GM21447 (cell line): ENCODE data around the gene RNF141.

Experiments
- ATAC-seq: cut with Tn5 transposase; IDR thresholded peaks from one replicate; pipeline ENCODE4 v1.9.1; 2021; ENCODE audit not compliant: unreplicated experiment

Gene RNF141

DNA sequence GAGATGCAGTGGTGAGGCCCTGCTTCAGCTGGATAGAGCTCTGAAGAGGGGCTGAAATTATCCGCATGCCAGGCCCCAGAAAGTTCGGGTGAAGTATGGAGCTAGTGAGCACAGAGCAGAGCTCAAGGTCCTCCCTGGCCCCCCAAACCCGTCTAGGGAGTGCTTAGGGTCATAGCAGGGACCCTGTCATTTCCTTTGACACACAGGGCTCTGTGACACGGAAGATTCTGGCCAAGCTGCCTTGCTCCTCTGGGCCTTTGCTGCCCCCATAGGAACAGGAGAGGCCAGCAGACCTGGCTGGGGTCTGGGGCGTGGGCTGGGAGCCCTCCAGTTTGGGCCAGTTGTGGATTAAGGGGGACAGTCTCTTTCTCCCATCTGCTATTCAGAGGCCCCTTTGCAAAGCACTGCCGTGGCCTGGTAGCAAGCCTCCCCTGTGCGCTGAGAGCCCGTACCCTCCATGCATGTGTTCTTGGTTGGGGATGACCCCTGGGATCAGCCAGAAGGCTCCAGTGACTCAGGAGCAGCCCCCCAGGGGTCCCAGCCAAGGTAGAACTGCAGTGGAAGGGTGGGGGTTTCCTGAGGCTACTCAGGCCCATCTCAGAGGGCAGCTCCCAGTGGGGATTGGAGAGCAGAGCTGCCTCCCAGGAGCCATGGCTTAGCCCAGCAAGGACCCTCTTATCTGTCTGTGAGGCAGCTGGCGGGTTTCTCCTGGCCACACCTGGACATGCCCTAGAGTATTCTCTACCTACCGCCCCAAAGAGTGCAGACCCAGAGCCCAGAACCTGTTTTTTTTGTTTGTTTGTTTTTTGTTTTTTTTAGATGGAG is 42.3 kb downstream of the RNF141 start:
- ATAC-seq: no peak

DNA sequence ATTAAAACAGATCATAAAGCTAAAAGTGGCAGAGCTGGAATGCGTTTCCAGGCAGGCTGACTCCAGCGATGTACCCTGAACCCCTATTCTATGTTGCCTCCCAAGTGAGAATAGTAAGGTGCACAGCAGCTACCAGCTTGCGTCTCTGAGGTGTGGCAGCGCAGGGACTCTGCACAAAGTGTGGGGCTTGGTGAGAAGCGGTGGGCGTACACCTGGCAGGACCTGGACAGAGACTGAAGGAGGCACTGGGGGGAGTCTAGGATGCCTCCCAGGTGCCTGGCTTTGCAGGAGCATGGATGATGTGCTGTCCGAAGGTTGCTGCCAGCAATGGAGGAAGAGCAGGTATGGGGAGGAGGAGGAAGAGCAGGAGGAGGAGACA is 43.0 kb downstream of the RNF141 start:
- no peak for ATAC-seq

DNA sequence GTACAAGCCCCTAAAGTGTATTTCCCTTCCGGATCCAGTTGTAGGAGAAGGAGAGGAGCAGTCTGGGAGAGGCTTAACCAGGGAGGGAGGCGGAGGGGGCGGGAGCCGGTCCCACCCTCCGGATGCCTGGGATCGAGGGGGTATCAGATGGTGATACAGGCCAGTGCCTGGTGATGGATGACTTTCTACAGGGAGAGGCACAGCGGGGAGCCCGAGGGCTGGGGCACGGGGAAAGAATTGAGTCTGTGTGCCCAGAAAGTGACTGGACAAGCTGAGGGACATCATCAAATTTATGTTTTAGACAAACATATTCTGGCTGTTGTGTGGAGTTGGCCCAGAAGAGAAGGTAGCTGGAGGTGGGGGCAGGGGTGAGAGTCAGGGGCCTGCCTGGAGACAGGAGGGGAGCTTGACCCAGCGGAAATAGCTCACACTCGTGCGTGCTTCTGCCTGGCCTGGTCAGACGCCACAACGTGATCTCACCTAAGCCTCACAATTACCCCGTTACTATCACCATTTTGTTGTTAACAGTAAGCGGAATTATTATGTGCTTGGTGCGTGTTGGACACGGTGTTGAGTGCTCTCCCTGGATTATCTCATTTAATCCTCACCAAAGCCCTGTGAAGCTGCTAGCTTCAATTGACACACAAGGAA is 43.5 kb downstream of the RNF141 start:
- ATAC-seq: no peak

DNA sequence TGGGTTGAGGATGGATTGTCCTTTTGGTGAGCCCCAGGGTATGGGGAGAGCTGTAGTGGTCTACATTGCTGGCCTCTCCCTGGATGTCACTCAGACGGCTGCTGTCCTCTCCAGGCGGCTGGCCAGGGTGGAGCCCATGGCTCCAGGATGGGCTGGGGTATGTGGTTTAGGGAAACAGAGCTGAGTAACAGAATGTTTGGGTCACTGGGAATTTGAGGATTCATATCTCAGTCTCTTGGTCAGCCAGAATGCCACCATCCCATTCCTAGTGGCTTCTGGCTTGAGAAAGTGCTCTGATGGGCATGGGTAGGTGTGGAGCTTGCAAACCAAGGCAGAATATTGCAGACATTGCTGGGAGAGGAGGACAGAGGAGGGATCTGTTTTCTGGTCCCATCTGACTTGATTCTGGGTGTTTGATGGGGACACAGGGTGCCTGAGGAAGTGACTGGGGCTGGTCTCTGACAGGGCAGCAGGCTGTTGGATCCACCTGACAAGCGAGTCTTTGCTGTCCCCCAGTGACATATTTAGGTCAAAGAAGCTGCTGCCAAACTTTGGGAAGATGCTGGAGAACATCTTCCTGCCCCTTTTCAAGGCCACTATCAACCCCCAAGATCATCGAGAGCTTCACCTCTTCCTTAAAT is 44.6 kb downstream of the RNF141 start:
- no peak for ATAC-seq

DNA sequence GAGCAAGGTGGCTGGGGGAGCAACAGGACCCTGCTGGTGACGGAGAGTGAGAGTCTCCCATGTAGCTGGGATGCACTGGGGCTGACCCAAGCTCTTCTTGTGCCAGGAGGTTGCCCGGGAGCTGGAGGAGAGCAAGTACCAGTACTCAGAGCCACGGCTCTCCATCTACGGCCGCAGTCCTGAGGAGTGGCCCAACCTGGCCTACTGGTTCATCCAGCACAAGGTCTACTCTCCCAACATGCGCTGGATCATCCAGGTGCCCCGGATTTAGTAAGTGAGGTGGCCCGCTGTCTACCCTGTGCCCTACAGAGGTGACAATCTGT is 45.6 kb downstream of the RNF141 start:
- ATAC-seq: no peak

DNA sequence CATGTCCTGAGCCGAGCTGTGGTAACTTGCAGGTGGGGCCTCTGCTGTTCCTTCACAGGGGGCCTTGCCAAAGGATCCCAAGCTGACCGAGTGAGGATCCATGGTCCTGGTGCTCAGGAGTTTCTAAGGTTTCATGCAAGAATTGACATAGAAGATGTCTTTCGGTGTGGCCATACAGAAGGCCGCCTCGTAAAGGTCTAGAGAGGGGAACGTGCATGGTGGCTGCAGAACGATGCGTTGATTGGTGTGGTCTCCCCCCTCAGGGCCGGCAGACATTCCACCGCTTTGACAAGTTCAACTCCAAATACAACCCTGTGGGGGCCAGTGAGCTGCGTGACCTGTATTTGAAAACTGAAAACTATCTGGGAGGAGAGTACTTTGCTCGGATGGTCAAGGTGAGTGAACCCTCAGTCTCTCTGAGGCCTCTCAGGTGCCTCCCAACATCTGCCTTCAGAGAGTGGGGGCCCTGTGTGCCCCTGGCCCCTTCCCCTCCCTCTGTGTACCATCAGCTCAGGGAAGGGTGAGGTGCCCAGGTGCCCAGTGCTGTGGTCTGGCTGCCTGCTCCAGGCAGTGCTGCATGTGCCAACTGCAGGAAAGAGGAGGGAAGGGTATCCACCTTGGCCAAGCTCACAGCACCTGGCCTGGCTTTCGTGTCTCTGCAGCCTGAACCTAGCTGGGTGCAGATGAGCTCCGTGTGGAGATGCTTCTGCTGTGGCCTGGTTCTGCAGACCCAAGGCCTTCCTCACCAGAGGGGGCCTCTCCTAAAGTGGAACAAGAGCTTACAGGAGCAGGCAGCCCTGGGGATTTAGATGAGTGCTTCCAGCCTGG is 46.1 kb downstream of the RNF141 start:
- no peak for ATAC-seq

DNA sequence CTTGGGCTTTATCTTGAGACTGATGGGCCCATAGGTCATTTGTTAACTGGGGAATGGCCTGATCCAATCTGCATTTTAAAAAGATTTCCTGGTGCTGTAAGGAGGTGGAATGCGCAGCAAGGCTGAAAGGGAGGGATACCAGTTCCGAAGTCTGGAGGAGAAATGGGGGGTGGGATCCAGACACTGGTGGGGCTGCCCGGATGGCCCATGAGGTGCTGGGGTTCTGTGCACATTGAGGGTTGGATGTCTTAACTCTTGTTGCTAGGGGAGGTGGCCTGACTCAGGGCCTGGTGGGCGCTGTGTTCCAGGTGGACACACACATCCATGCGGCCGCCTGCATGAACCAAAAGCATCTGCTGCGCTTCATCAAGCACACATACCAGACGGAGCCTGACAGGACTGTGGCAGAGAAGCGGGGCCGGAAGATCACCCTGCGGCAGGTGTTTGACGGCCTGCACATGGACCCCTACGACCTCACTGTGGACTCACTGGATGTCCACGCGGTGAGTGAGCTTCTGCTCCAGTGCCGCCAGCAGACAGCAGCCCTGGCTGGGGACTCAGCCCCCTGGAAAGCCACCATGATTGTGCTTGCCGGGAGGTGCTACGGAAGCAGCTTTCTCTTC is 47.8 kb downstream of the RNF141 start:
- no peak for ATAC-seq

DNA sequence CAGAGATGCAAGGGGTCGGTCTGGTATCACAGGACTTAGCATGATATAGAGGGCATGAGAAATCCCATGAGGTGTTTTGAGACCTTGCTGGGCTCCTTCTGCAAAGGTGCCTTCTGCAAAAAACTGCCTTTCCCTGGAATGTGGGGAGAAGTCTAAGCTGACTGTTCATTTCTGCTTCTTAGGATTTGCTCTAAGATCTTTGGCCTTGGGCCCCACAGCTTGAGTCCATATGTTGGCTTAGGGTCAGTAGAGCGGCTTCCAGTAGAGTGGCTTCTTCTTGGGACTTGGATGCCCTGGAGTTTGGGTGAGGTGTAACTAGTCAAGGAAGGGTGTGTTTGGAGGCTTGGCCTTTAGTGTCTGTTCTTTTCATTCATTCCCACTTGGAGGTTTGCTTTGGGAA is 48.9 kb downstream of the RNF141 start:
- ATAC-seq: no peak

DNA sequence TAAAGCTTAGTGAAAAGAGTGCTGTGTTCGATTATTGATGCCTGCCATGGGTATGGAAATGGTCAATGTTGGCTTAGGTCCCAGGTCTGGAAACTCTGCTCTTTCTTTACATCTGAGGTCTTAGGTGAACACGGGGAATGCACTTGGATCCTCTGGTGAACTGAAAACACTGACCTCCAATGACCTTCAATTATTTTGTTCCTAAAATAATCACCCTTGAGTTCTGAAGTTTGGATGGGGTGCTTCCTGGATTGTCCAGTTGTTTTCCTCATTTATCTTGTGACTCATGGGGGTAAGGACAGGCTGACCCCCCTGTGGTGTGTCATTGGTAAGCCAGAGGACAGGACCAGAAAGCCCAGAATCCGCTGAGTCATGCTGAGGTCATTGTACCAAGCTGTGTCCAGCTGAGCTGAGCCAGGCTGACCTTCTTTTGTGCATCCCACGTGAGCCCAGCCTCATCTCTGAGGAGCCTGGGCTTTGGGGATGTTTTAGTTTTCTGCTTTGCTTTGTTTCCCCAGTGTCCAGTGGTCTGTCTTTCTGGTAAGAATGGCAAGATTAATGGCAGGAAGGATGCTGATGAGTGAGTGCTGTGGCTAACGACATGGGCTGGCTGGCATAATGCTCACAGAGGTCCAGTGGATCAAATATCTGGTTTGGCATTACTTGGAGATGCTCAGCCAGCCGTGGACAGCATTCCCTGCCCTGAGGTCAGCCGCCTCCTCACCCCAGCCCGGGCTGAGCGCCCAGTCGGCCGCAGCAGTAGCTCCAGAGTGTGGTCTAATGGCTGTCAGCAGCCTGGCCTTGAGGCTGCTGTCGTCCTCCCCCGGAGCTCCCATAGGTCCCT is 50.4 kb downstream of the RNF141 start:
- ATAC-seq: no peak

DNA sequence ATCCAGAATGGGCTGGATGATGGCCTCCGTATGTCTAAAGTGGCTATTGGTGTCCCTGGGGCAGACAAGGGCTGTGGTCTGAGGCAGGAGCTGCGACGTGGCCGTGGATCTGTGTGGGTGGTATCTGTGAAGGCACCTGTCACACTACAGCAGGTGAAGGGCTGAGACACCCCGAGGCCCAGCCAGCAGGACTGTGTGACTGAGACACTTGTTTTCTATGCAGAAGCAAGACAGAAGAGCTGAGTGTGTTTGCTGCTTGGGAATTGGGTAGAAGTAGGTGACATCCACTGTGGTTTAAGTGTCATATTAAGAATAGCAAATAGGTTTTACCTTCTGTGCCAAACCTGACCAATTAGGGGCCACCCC is 51.0 kb downstream of the RNF141 start:
- no peak for ATAC-seq

DNA sequence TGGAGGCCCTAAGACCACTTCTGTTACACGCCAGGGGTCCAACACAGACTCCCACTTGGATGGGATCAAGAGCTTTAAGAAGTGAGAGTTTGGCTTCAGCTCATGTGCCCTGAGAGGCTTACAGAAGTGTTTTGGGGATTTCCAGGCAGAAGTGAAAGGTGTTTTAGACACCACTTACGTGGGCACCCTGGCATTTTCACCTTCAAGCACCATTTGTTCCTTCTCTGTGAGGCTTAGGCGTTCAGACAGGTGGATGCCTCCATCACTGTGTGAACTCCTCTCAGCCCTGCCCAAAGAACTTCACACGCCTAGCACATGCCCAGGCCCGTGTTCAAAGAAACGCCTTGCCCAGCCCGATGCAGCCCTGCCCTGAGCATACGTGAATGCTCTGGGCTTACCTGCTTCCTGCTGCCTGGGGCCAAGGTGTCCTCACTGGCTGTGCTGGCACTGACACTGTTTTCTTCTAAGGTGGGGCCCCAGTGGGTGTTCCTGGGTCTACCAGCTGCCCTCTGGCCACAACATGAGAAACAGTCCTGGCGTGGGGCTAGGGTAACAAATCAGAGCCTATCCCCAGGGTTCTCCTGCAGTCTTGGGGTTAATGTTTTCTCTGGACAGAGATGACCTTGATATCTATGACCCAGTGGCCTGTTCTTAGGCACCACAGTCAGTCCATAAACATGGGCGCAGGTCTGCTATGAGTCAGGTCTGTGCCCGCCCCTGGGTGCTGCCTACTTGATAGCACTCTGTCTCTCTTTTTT is 51.9 kb downstream of the RNF141 start:
- ATAC-seq: peak; percentile 71

DNA sequence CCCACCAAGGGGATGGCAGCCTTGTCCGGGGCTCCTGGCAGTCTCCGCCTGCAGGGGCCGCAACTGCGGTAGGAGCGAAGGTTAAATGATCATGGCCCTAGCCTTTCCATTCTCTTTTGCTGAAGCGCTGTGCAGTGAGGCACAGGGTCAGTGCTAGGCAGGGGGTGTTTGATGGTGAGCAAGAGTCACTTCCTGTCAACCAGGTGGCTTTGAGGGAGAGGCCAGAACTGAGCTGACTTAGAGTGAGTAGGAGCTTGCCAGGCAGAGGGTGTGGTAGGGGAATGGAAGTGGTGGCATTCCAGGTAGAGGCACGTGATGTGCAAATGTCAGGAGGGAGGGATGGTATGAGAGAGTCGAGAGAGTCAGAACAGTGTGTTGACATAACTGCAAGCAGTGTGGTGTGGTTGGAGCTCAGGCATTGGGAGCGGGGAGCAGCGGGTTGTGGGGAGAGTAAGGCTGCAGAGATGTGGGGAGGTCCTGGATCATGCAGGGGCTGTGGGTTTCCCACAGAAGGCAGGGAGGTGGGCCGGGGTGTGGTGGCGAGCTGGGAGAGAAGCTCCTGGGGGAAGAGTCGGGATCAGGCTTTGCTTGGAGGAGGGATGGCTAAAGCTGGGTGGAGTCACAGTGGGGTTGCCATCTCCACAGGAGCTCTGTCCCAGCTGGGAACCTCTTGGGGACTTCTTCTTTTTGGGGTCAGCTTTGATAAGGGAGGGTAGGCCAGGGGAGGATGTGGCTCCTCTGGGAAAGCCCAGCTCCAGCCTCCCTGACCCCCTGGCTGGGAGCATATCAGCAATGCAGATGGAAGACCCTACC is 52.7 kb downstream of the RNF141 start:
- ATAC-seq: peak; percentile 8

DNA sequence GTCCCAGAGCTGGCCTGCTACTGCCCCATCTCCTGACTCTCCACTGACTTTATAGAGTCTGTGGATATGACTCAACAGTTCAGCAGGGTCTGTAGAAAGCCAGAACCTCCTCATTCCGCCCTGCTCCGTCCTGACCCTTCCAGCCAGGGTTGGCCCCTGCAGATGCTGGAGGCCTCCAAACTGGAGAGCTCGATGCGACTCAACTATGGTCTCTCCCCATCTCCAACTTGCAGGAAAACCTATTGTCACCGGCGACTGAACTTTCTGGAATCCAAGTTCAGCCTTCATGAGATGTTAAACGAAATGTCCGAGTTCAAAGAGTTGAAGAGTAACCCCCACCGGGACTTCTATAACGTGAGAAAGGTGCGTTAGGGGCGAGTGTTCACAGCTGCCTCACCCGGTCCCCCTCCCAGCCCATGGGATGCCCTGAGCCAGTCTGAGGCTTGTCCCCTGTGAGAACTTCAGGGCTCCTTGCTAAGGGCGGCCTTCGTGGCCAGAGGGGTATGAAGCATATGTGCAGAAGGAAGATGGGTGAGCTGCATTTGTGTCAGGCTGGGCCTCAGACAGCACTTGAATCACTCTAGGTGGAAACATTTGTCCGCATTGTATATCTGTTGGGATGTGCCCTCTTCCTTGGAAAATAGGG is 53.9 kb downstream of the RNF141 start:
- no peak for ATAC-seq

DNA sequence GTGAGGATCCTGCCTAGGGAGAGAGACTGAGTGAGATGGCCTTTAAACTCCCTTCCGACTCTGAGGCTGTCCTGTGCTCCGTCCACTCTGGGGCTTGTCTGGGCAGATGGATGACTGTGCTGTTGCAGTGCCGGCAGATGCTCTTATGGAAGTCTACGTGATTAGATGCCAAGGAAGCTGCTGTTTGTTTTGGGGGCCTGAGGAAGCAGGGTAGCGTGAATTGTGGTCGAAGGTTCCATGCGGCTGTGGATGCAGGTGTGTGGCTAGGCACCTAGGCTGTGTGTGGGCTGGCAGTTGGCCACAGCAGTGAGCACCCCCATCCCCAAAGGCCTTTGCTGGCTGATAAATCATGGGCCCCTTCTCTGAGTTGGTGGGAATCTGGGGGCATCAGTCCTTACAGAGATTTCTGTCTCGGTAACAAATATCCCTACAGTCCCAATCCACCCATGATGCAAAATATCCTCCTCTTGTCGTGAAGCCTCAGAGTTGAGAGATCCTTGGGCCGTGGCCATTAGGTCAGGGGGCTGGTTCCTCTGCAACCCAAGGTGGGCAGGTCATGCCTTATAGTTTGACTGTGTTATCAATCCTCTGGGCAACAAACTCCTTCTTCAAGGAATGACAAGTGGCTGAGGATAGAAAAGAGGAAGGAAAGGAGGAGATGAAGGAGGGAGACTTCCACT is 54.7 kb downstream of the RNF141 start:
- no peak for ATAC-seq

DNA sequence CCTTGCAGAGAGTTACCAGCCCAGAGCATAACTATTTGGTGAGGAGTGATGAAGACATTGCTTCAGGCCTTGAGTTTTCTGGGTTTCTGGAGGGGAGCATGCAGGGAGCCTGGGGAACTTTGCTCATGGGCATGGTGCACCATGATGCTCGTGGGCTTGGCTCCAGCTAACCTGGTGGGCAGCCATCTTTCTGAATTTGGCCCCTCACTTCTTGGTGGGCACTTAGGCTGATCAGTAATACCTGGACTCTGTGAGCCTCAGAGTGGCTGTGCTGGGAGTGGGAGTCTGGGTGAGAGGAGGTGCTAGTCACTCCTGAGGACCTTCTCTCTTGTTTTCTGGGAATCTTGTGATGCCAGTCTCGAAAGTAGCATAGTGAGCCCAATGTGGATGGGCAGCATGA is 55.3 kb downstream of the RNF141 start:
- no peak for ATAC-seq

DNA sequence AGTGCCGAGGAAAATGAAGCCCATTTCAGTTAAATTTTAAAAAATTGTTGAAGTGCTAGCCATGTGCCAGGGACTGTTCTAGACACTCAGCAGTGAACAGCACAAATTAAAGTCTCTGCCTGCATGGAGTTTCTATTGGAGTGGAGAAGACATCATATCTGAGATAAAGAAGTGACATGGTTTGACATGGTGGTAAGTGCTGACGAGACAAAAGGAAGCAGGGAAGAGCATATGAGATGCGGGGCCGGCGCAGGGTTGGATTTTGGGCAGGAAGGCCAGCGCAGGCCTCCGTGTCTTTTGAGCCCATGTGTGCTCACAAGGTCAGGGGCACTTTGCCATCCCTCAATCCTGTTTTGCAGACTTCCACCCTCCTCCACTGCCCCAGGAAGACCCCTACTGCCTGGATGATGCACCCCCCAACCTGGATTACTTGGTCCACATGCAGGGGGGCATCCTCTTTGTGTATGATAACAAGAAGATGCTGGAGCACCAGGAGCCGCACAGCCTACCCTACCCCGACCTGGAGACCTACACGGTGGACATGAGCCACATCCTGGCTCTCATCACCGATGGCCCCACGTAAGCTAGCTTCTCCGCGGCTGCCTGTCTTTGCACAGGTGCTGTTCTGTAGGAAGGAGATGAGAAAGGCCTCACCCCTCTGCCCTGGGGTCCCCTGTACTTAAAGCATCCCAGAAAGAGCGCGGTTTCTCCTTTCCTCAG is 56.4 kb downstream of the RNF141 start:
- ATAC-seq: no peak

DNA sequence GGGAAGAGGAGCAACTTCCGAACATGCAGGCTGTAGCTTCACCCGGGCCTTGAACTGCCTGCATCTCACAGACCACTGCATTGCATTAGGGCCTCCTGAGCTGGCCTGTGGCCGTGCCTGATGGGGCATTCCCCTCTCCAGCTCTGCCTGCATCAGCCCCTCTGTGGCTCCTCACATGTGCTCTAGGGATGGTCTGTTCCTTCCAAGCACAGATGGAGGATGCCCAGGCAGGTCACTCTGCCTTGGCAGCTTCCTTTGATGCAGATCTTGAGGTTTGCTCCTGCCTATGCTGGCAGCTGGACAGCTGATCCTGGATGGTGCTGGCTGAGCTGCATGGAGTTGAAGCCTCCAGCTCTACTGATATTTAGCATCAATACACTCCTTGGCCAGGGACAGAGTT is 57.4 kb downstream of the RNF141 start:
- ATAC-seq: no peak
